HEK293 (cell line): ENCODE data around the gene CPEB4.

ENCODE experiments used
- CTCF ChIA-PET: fragments of 350-600 bp; formaldehyde crosslinking; extraction: SDS; loops from one replicate; lab custom pipeline; 2021; ENCODE audit warnings: antibody characterized with exemption; lab: Yijun Ruan, JAX
- POLR2A ChIA-PET: fragments of 300-600 bp; formaldehyde crosslinking; extraction: SDS; loops from one replicate; lab custom pipeline; 2020; ENCODE audit warnings: antibody characterized with exemption, inconsistent platforms; lab: Yijun Ruan, JAX
- H3K27ac ChIP-seq: fragments of 200-500 bp; sonication (Bioruptor generic); 2 replicates; pipeline ENCODE4 v1.5.1; 2014; ENCODE audit warnings: low read depth, low read length, control low read depth, inconsistent platforms; ENCODE audit errors: extremely low read depth
- H3K36me3 ChIP-seq, 2 experiments: fragments of 200-500 bp in 1 of 2; sonication (Bioruptor generic) in 1 of 2; 1 replicate in 1 of 2; 2 replicates in 1 of 2; pipeline ENCODE4 v1.5.1; 2014 to 2017; ENCODE audit warnings: inconsistent platforms in 2 of 2, low read length in 2 of 2; ENCODE audit not compliant: control insufficient read depth in 2 of 2, insufficient read depth in 1 of 2
- H3K4me1 ChIP-seq: fragments of 200-500 bp; sonication (Bioruptor generic); 2 replicates; pipeline ENCODE4 v1.5.1; 2014; ENCODE audit warnings: mild to moderate bottlenecking, low read length, inconsistent platforms; ENCODE audit not compliant: control insufficient read depth, insufficient read depth
- H3K4me3 ChIP-seq: 2 replicates; pipeline ENCODE4 v1.5.1; 2011; ENCODE audit warnings: low read depth, mild to moderate bottlenecking, control low read depth, low read length, moderate library complexity
- H3K9me3 ChIP-seq: fragments of 200-500 bp; sonication (Bioruptor generic); 2 replicates; pipeline ENCODE4 v1.5.1; 2014; ENCODE audit warnings: low read depth, low read length, inconsistent platforms; ENCODE audit not compliant: control insufficient read depth, insufficient read depth
- KLF9 ChIP-seq: fragments of 450-650 bp; formaldehyde crosslinking; IDR thresholded peaks from 2 replicates; pipeline ENCODE4 v1.5.1; 2016; ENCODE audit warnings: missing biosample characterization, missing genetic modification characterization, low read depth
- REST ChIP-seq: fragments of 450-650 bp; formaldehyde crosslinking; IDR thresholded peaks from 2 replicates; pipeline ENCODE4 v1.5.1; 2016; ENCODE audit warnings: missing biosample characterization, missing genetic modification characterization
- SP3 ChIP-seq: fragments of 450-650 bp; formaldehyde crosslinking; IDR thresholded peaks from 2 replicates; pipeline ENCODE4 v1.5.1; 2016; ENCODE audit warnings: missing biosample characterization, missing genetic modification characterization
- ZNF10 ChIP-seq: fragments of 450-650 bp; formaldehyde crosslinking; IDR thresholded peaks from 2 replicates; pipeline ENCODE4 v1.5.1; 2017; ENCODE audit warnings: missing biosample characterization, missing genetic modification characterization
- ZNF121 ChIP-seq: fragments of 450-650 bp; formaldehyde crosslinking; IDR thresholded peaks from 2 replicates; pipeline ENCODE4 v1.5.1; 2016; ENCODE audit warnings: missing biosample characterization, missing genetic modification characterization
- ZNF133 ChIP-seq: fragments of 450-650 bp; formaldehyde crosslinking; IDR thresholded peaks from 2 replicates; pipeline ENCODE4 v1.5.1; 2016; ENCODE audit warnings: missing biosample characterization, missing genetic modification characterization
- ZNF155 ChIP-seq: fragments of 450-650 bp; formaldehyde crosslinking; IDR thresholded peaks from 2 replicates; pipeline ENCODE4 v1.5.1; 2016; ENCODE audit warnings: missing biosample characterization, missing genetic modification characterization
- ZNF221 ChIP-seq: fragments of 450-650 bp; formaldehyde crosslinking; IDR thresholded peaks from 2 replicates; pipeline ENCODE4 v1.5.1; 2017; ENCODE audit warnings: missing biosample characterization, missing genetic modification characterization, borderline replicate concordance
- ZNF23 ChIP-seq: fragments of 450-650 bp; formaldehyde crosslinking; IDR thresholded peaks from 2 replicates; pipeline ENCODE4 v1.5.1; 2016; ENCODE audit warnings: missing biosample characterization, missing genetic modification characterization, borderline replicate concordance
- ZNF280D ChIP-seq: fragments of 450-650 bp; formaldehyde crosslinking; IDR thresholded peaks from 2 replicates; pipeline ENCODE4 v1.5.1; 2016; ENCODE audit warnings: missing biosample characterization, missing genetic modification characterization
- ZNF558 ChIP-seq: fragments of 450-650 bp; formaldehyde crosslinking; IDR thresholded peaks from 2 replicates; pipeline ENCODE4 v1.5.1; 2016; ENCODE audit warnings: missing biosample characterization, missing genetic modification characterization
- ZNF621 ChIP-seq: fragments of 450-650 bp; formaldehyde crosslinking; IDR thresholded peaks from 2 replicates; pipeline ENCODE4 v1.5.1; 2017; ENCODE audit warnings: missing biosample characterization, missing genetic modification characterization
- ZNF658 ChIP-seq: fragments of 450-650 bp; formaldehyde crosslinking; IDR thresholded peaks from 2 replicates; pipeline ENCODE4; 2016; ENCODE audit warnings: missing biosample characterization, missing genetic modification characterization
- ZNF792 ChIP-seq: fragments of 450-650 bp; formaldehyde crosslinking; IDR thresholded peaks from 2 replicates; pipeline ENCODE4 v1.5.1; 2016; ENCODE audit warnings: missing biosample characterization, missing genetic modification characterization
- TF ChIP-seq, protein P1 (sequence below): fragments of 450-650 bp; formaldehyde crosslinking; IDR thresholded peaks from 2 replicates; pipeline ENCODE4 v1.5.0; 2017; ENCODE audit warnings: missing biosample characterization, missing genetic modification characterization, borderline replicate concordance

Gene CPEB4

DNA sequence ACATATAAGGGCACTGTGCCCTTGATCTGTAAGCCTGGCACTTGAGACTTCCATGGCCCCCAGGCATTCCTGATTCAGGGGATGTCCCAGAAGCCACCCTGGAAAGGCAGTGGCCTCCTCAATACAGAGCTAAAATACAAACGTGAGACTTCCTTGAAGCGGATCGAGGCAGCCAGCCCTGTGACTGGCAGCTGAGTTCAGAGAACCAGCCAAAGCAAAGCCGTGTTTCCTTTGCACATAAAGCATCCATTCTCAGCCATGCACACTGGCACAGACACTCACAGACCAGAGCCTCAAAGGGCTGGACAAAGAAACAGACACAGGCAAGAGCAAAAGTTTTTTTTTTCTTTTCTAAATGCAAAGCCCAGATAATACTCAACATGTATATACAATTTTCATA, 18.8 kb upstream of the CPEB4 start:
- H3K27ac ChIP-seq = no peak overlapping the region
- CTCF ChIA-PET = no interaction called here
- POLR2A ChIA-PET = no interaction called here

GRCh38 chr5:173872957-173873305, 15.2 kb upstream of the CPEB4 start:
- POLR2A ChIA-PET = no interaction called here
- H3K4me3 ChIP-seq = no peak overlapping the region
- TF ChIP-seq ZNF658 (tag by site-specific recombination) (no peak), ZNF792 (tag by site-specific recombination) (no peak), ZNF10 (tag by site-specific recombination) (no peak), ZNF155 (tag by site-specific recombination) (no peak)
- TF ChIP-seq, protein P1, sequence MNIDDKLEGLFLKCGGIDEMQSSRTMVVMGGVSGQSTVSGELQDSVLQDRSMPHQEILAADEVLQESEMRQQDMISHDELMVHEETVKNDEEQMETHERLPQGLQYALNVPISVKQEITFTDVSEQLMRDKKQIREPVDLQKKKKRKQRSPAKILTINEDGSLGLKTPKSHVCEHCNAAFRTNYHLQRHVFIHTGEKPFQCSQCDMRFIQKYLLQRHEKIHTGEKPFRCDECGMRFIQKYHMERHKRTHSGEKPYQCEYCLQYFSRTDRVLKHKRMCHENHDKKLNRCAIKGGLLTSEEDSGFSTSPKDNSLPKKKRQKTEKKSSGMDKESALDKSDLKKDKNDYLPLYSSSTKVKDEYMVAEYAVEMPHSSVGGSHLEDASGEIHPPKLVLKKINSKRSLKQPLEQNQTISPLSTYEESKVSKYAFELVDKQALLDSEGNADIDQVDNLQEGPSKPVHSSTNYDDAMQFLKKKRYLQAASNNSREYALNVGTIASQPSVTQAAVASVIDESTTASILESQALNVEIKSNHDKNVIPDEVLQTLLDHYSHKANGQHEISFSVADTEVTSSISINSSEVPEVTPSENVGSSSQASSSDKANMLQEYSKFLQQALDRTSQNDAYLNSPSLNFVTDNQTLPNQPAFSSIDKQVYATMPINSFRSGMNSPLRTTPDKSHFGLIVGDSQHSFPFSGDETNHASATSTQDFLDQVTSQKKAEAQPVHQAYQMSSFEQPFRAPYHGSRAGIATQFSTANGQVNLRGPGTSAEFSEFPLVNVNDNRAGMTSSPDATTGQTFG (tag by site-specific recombination) = no peak
- CTCF ChIA-PET = interaction anchor here (0.6 to 0.7 kb wide), 2 partner anchors 14 to 90 kb away, joined by 3 to 4 read pairs; no protein-coding TSS in a partner anchor
- H3K36me3 ChIP-seq = no peaks in the 10 kb centered on the region
- no peaks in the 10 kb centered on the region for H3K4me1 ChIP-seq
- H3K27ac ChIP-seq = no peak overlapping the region
- no peaks in the 10 kb centered on the region for H3K9me3 ChIP-seq

More for the DNA sequence above, 18.8 kb upstream of the CPEB4 start:
- Histone ChIP-seq H3K9me3 (no peaks in the 10 kb centered on the region), H3K4me1 (no peaks in the 10 kb centered on the region)
- TF ChIP-seq ZNF23 (tag by site-specific recombination) = no peak
- TF ChIP-seq ZNF621 (tag by site-specific recombination) = no peak
- no peak for TF ChIP-seq KLF9 (tag by site-specific recombination)
- TF ChIP-seq ZNF280D (tag by site-specific recombination) = no peak
- TF ChIP-seq ZNF221 (tag by site-specific recombination) = no peak
- TF ChIP-seq, all 188 proteins: peak for 0
- Histone ChIP-seq H3K36me3 (no peaks in the 10 kb centered on the region), H3K4me3 (no peak overlapping the region)

DNA sequence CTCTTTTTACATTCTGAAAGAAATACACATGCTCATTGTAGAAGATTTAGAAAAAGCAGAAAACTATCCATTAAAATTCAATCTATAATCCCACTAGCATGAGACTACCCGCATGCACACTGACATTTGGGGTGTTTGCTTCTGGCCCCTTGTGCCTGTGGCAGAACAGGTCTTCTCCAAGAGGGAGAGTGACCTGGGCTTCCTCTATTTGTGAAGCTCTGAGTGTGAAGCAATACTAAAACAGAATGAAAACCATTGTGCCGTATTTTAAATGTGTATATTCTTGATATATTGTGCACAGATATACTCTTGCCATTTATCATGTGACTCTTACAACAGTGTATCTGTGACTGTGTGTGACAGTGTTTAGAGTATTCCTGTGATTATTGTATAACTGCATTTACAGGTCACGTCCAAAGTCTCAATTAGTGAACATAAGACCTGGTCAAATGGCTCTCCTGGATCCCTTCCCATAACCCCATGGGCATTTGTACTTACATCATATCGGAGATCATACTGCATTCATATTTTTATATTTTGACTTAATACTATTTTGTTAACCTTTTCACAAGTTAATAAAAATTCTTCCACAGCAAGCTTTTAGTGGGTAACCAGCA, 14.7 kb upstream of the CPEB4 start:
- POLR2A ChIA-PET = no interaction called here
- no peaks in the 10 kb centered on the region for H3K9me3 ChIP-seq
- TF ChIP-seq ZNF133 = no peak
- no peak for TF ChIP-seq SP3
- TF ChIP-seq ZNF558 (tag by site-specific recombination) = no peak
- TF ChIP-seq REST (tag by site-specific recombination) = no peak
- no peak for TF ChIP-seq ZNF121 (tag by site-specific recombination)
- H3K27ac ChIP-seq = no peak overlapping the region
- H3K36me3 ChIP-seq = no peaks in the 10 kb centered on the region
- CTCF ChIA-PET = interaction anchor here (0.7 kb wide), 1 partner anchor 14 kb away, joined by 3 read pairs; no protein-coding TSS in a partner anchor
- H3K4me1 ChIP-seq = no peaks in the 10 kb centered on the region
- H3K4me3 ChIP-seq = no peak overlapping the region
